HG03460 (cell line): ENCODE results near the gene CCDC149.

Experiments used
- ATAC-seq: cut with Tn5 transposase; IDR thresholded peaks from one replicate; pipeline ENCODE4 v1.9.1; 2021; ENCODE audit not compliant: unreplicated experiment

CCDC149 gene

GRCh38 chr4:24778464-24779225 is 134.2 kb downstream of the CCDC149 start:
- ATAC-seq, result no peak

GRCh38 chr4:24777536-24778463 is 135.0 kb downstream of the CCDC149 start:
- ATAC-seq, result no peak

GRCh38 chr4:24775750-24776149 is 137.1 kb downstream of the CCDC149 start:
- ATAC-seq, result no peak

- ATAC-seq, result no peak
Observed at GRCh38 chr4:24775032-24775605, 137.7 kb downstream of the CCDC149 start.

GRCh38 chr4:24774452-24774851 is 138.4 kb downstream of the CCDC149 start:
- no peak for ATAC-seq

GRCh38 chr4:24772952-24773351 is 139.9 kb downstream of the CCDC149 start:
- ATAC-seq, result no peak

- no peak for ATAC-seq
Observed at GRCh38 chr4:24772061-24772705, 140.7 kb downstream of the CCDC149 start.

- no peak for ATAC-seq
Observed at GRCh38 chr4:24771241-24771640, 141.6 kb downstream of the CCDC149 start.

GRCh38 chr4:24770667-24771066 is 142.2 kb downstream of the CCDC149 start:
- ATAC-seq, result no peak

GRCh38 chr4:24770032-24770584 is 142.7 kb downstream of the CCDC149 start:
- ATAC-seq, result peak; percentile 74

- no peak for ATAC-seq
Observed at GRCh38 chr4:24769571-24769970, 143.3 kb downstream of the CCDC149 start.

- ATAC-seq, result peak; percentile 67
Observed at GRCh38 chr4:24768604-24769003, 144.2 kb downstream of the CCDC149 start.

- no peak for ATAC-seq
Observed at GRCh38 chr4:24768006-24768405, 144.8 kb downstream of the CCDC149 start.

- ATAC-seq, result no peak
Observed at GRCh38 chr4:24765376-24765988, 147.4 kb downstream of the CCDC149 start.

- no peak for ATAC-seq
Observed at GRCh38 chr4:24764345-24764744, 148.5 kb downstream of the CCDC149 start.

GRCh38 chr4:24763631-24764297 is 149.1 kb downstream of the CCDC149 start:
- ATAC-seq, result no peak
